ENCODE measurements around the gene JADE1. TPM values are rescaled to one million over a fixed set of nuclear protein-coding genes. Genes with fewer than 3 reads are reported as not detected.

JADE1 gene
- total RNA-seq, 1 donor from 2014 or later = 39.6 TPM

- Mint-ChIP-seq H3K27ac (ENCODE audit: unreplicated experiment) (no peak overlapping the region), H3K36me3 (ENCODE audit: low read depth) (peaks cover 41% of the 10 kb centered on the region), H3K4me1 (peaks cover under 1% of the 10 kb centered on the region), H3K27me3 (ENCODE audit: low read depth) (no peaks in the 10 kb centered on the region), H3K4me3 (no peak overlapping the region), H3K9me3 (no peaks in the 10 kb centered on the region)
- no peak for DNase-seq (ENCODE audit: low read depth, low spot score)
- TF ChIP-seq, protein P1, sequence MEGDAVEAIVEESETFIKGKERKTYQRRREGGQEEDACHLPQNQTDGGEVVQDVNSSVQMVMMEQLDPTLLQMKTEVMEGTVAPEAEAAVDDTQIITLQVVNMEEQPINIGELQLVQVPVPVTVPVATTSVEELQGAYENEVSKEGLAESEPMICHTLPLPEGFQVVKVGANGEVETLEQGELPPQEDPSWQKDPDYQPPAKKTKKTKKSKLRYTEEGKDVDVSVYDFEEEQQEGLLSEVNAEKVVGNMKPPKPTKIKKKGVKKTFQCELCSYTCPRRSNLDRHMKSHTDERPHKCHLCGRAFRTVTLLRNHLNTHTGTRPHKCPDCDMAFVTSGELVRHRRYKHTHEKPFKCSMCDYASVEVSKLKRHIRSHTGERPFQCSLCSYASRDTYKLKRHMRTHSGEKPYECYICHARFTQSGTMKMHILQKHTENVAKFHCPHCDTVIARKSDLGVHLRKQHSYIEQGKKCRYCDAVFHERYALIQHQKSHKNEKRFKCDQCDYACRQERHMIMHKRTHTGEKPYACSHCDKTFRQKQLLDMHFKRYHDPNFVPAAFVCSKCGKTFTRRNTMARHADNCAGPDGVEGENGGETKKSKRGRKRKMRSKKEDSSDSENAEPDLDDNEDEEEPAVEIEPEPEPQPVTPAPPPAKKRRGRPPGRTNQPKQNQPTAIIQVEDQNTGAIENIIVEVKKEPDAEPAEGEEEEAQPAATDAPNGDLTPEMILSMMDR (conservative IDR thresholded peaks at IDR 0.05) = no peak
Observed at GRCh38 chr4:128868758-128869157, 59.3 kb downstream of the JADE1 start.

- H3K27me3 Mint-ChIP-seq (ENCODE audit: low read depth) = no peaks in the 10 kb centered on the region
- H3K36me3 Mint-ChIP-seq (ENCODE audit: low read depth) = peaks cover 40% of the 10 kb centered on the region
- H3K27ac Mint-ChIP-seq (ENCODE audit: unreplicated experiment) = no peak overlapping the region
- TF ChIP-seq, protein P1 (conservative IDR thresholded peaks at IDR 0.05) = no peak
- no peak overlapping the region for H3K4me3 Mint-ChIP-seq
- H3K4me1 Mint-ChIP-seq = no peaks in the 10 kb centered on the region
- no peaks in the 10 kb centered on the region for H3K9me3 Mint-ChIP-seq
- DNase-seq (ENCODE audit: low read depth, low spot score) = no peak
Observed at GRCh38 chr4:128869776-128870509, 60.4 kb downstream of the JADE1 start.

- TF ChIP-seq, protein P1 (conservative IDR thresholded peaks at IDR 0.05) = no peak
- no peaks in the 10 kb centered on the region for H3K9me3 Mint-ChIP-seq
- no peaks in the 10 kb centered on the region for H3K4me1 Mint-ChIP-seq
- H3K4me3 Mint-ChIP-seq = no peak overlapping the region
- no peak for DNase-seq (ENCODE audit: low read depth, low spot score)
- peaks cover 35% of the 10 kb centered on the region for H3K36me3 Mint-ChIP-seq (ENCODE audit: low read depth)
- H3K27me3 Mint-ChIP-seq (ENCODE audit: low read depth) = no peaks in the 10 kb centered on the region
- H3K27ac Mint-ChIP-seq (ENCODE audit: unreplicated experiment) = no peak overlapping the region
Observed at GRCh38 chr4:128871948-128872347, 62.4 kb downstream of the JADE1 start.

DNA sequence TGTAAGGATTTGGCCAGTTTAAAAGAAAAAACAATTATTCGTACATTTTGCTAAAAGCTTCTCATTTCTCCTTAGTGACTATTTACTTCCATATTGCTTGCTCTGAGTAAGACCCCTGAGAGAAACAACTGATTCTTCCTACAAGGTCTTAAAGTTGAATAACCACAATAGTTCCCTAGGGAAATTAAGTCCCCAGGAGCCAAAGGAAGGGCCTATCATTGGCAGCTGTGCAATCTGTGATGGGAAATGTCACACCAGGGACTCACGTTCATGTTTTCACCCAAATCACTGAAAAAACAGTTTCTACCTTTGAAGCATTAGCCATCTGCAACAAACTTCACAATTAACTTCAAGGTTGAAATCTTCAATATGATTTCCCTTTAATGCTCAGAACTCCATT lies 66.7 kb downstream of the JADE1 start:
- no peak for DNase-seq (ENCODE audit: low read depth, low spot score)
- Mint-ChIP-seq H3K27me3 (ENCODE audit: low read depth) (no peaks in the 10 kb centered on the region), H3K9me3 (no peaks in the 10 kb centered on the region), H3K4me1 (no peaks in the 10 kb centered on the region), H3K27ac (ENCODE audit: unreplicated experiment) (no peak overlapping the region), H3K36me3 (ENCODE audit: low read depth) (peaks cover 20% of the 10 kb centered on the region), H3K4me3 (no peak overlapping the region)
- TF ChIP-seq, protein P1 (conservative IDR thresholded peaks at IDR 0.05) = no peak

GRCh38 chr4:128877934-128878333 lies 68.4 kb downstream of the JADE1 start:
- no peaks in the 10 kb centered on the region for H3K4me1 Mint-ChIP-seq
- peaks cover 6% of the 10 kb centered on the region for H3K36me3 Mint-ChIP-seq (ENCODE audit: low read depth)
- H3K4me3 Mint-ChIP-seq = no peak overlapping the region
- no peaks in the 10 kb centered on the region for H3K27me3 Mint-ChIP-seq (ENCODE audit: low read depth)
- no peak overlapping the region for H3K27ac Mint-ChIP-seq (ENCODE audit: unreplicated experiment)
- H3K9me3 Mint-ChIP-seq = no peaks in the 10 kb centered on the region
- DNase-seq (ENCODE audit: low read depth, low spot score) = no peak
- TF ChIP-seq, protein P1 (conservative IDR thresholded peaks at IDR 0.05) = no peak
